Retinal pigment epithelial cell (primary cell): ENCODE data around the gene HBA2.
A peak's percentile ranks its signal among the peaks of the same experiment; 100 is the strongest.

ENCODE experiments used
- DNase-seq: peaks from one replicate; pipeline ENCODE4 v3.0.0-alpha.2; 2010; ENCODE audit warnings: low read depth
- H3K4me3 ChIP-seq: 2 replicates; pipeline ENCODE4 v1.5.1; 2011; ENCODE audit warnings: mild to moderate bottlenecking, low read length, control low read depth, moderate library complexity
- CTCF ChIP-seq: conservative IDR thresholded peaks from 2 replicates; pipeline ENCODE4 v1.5.1; 2011; ENCODE audit warnings: low read depth, low read length, control low read depth, inconsistent platforms

Gene HBA2

GRCh38 chr16:177394-177822 is 4.7 kb downstream of the HBA2 start:
- TF ChIP-seq CTCF, result no peak
- DNase-seq, result no peak
- H3K4me3 ChIP-seq, result no peak overlapping the region

GRCh38 chr16:177981-178667 is 5.4 kb downstream of the HBA2 start:
- H3K4me3 ChIP-seq, result no peak overlapping the region

GRCh38 chr16:178668-179015 is 6.0 kb downstream of the HBA2 start:
- TF ChIP-seq CTCF, result no peak
- H3K4me3 ChIP-seq, result no peak overlapping the region
- no peak for DNase-seq

More at GRCh38 chr16:177981-178667, 5.4 kb downstream of the HBA2 start:
- no peak for DNase-seq
- no peak for TF ChIP-seq CTCF

DNA sequence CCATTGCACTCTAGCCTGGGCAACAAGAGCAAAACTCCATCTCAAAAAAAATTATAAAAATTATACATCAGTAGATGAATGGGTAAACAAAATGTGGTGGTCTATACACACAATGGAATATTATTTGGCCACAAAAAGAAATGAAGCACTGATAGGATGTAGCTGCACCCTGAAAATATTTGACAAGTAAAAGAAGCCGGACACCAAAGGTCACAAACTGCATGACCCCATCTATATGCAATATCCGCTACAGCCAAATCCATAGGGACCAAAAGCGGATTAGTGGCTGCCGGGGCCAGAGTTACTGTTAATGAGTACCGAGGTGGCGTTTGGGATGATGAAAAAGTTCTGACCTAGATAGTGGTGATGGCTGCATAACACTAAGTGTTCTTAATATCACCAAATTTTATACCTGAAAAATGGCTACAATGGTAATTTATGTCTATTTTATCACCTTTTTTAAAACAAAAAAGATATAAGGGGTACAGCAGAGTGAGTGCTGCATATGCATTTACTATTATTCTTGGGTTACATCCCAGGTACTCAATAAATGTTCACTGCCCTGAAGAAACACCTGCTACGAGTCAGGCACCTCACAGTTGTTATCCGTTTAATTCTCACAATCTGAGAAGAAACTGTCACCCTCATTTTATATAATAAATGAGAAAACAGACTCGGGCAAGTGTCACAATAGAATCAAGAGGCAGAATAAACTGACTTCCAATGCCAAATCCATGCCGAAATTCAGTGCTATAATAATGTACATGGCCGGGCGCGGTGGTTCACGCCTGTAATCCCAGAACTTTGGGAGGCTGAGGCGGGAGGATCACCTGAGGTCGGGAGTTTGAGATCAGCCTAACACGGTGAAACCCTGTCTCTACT is 6.8 kb downstream of the HBA2 start:
- TF ChIP-seq CTCF, result no peak
- DNase-seq, result no peak
- no peak overlapping the region for H3K4me3 ChIP-seq

- DNase-seq, result no peak
- peak; percentile 38 for TF ChIP-seq CTCF
- H3K4me3 ChIP-seq, result peak within 1 kb of the TSS; percentile 33
Measured at GRCh38 chr16:180101-180675, 7.5 kb downstream of the HBA2 start, which contains the start of gene HBQ1. HBQ1 (plus strand) TSS chr16:180459; CDS start chr16:180487, 28 bp downstream.

DNA sequence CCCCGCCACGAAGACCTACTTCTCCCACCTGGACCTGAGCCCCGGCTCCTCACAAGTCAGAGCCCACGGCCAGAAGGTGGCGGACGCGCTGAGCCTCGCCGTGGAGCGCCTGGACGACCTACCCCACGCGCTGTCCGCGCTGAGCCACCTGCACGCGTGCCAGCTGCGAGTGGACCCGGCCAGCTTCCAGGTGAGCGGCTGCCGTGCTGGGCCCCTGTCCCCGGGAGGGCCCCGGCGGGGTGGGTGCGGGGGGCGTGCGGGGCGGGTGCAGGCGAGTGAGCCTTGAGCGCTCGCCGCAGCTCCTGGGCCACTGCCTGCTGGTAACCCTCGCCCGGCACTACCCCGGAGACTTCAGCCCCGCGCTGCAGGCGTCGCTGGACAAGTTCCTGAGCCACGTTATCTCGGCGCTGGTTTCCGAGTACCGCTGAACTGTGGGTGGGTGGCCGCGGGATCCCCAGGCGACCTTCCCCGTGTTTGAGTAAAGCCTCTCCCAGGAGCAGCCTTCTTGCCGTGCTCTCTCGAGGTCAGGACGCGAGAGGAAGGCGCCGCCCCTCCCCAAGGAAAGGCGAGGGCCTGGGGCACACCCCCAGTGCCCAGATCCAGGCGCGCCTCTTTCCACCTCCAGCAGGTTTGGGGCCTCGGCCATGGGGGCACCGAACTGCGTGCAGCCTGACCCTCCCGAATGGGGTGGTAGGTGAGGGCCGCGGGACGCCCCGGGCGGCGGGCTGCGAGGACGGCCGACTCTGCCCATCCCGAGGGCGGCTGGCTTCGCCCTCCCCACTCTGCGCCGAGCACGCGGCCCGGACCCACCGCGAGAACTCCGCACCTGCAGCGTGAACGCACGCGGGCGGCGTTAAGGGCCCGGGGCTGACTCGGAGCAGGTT is 8.2 kb downstream of the HBA2 start:
- TF ChIP-seq CTCF, result no peak
- DNase-seq, result no peak
- peak overlapping the region; percentile 33 for H3K4me3 ChIP-seq
